ENCODE measurements around the gene DLG3.
"Not testable (repeated sequence)": the region's sequence is repeated elsewhere in the genome, so short reads cannot be mapped to it uniquely, and the experiment has no call there.

The DLG3 gene

GRCh38 chrX:70476934-70477733 lies 32.5 kb downstream of the DLG3 start:
- DNase-seq, result peak; percentile 58 to 71

- DNase-seq, result no peak
These were observed 33.1 kb downstream of the DLG3 start for GRCh38 chrX:70477734-70478075.

- DNase-seq, result no peak
These were observed 34.1 kb downstream of the DLG3 start for GRCh38 chrX:70478526-70479245.

- DNase-seq, result no peak
These were observed 34.7 kb downstream of the DLG3 start for GRCh38 chrX:70479247-70479921.

- DNase-seq, result no peak
These were observed 35.5 kb downstream of the DLG3 start for GRCh38 chrX:70479922-70480659.

DNA sequence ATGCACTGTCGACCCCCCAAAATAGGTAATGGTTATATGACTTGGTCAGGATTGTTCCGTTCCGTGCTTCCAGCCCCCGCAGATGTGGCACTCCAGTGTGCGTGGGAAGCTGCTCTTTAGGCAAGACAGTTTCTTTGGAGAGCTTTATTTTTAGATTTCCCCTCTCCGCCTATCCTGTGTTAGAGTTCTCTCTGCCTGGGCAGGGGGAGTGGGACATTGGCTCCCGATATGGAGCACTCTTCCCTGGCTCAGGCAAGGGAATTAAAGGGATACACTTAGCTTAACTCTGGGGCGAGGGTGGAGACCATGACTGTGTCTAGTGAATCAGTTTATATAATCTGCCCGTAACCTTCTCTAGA lies 36.0 kb downstream of the DLG3 start:
- no peak for DNase-seq

DNA sequence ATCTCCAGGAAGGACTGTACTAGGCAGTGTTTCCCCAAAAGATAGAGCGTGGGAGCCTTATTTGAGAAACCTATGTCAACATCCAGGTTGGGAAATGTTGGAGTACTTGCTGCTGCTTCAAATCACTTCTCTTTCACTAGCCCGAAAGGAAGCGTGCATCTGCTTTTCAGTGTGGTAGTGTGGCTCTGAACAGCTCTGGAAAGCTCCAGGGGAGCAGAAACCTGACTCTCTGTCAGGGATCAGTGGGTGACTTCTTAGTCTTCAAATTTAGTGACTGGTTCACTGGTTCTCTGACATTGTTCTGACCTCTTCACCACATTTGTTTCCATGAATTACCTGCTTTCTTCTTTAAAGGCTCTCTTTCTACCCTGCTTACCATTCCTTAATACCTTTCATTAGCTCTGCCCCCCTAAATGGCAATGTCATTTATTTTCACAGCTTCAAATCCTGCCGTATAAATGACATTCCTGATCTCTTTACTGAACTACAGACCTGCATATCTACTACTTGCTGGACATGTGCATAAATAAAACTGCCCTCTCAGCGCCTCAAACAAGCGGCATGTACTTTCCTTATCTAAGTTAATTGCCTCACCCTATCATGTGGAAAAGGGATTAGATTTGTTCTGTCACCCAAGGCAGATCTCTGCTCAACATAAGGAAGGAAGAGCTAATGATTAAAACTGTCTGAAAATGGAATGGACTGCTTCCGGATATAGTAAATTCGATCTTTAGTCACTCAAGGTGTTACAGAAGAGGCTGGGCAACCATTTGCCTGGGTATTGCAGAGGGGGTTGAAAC lies 37.0 kb downstream of the DLG3 start:
- DNase-seq, result no peak

GRCh38 chrX:70482300-70482699 lies 37.7 kb downstream of the DLG3 start:
- no peak for DNase-seq

DNA sequence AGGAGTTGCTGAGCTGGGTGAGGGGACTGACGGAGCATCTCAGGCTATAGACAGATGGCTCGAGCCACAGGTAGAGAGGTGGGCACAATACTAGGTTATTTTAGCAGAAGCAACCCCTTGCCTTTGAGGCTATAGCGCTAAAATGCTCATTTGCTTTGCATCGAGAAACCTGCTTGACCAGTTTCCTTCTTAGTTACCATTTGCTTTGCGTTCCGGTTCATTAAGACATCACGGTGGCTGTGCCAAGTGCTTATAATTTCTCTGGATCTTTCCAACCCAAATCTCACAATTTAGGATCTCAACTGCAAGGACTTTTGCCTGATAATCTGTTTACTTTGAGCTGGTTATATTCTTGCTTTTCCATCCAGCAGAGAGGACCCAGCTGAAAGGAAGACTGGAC lies 40.8 kb downstream of the DLG3 start:
- peak; percentile 29 to 63 for DNase-seq

DNA sequence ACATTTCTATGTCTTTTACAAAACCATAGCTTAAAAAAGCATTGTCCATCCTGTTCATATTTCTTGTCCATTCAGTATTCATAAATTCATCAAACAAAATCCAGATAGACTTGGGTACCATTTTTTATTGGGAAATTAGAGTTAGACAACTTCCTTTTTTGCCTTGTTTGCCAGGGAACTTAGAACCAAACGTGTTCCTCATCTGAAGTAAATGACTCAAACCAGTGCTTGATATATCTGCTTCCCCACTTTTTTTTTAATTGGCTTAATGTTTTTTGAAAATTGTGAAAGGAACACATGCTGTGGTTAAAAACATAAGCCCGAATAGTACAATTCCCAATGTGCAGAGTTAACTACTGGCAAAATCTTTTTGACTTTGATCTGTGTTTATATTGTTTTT lies 44.2 kb downstream of the DLG3 start:
- DNase-seq, result no peak

DNA sequence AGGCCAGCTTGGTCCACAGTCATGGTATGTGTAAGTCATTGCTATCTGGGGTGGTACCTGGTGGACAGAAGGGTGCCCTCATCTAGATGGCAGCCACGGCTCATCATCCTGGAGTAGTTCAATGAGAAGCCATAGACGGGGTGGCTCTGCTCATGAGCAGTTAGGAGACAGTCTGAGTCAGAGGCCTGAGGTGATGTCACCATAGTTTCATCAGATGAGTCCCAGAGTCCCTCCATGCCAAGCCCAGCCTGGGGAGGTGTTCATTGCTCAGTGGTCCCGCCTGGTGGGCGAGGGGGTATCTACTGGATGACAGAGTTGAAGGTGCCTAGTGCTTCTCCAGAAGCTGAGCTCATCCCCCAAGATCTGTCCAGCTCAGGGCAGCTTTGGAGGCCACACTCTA lies 49.8 kb downstream of the DLG3 start:
- no peak for DNase-seq

DNA sequence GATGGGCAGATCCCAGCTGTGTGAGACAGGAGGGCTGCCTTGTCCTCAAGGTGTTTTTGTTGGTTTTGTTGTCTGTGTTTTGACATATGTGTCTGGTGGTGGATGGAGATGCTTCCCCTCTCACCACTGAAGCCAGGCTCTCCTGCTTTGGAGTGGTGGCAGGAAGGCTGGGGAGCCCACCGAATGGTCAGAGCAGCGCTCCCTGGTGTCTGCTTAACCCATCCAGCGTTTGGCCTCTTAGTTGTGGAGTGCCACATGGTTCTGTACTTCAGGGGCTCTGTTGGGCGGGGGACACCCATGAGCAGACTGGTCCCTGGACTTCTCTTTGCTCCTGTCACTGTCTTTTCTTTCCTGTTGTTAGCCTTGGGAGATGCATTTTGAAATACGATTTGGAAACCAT lies 51.9 kb downstream of the DLG3 start:
- DNase-seq, result no peak

DNA sequence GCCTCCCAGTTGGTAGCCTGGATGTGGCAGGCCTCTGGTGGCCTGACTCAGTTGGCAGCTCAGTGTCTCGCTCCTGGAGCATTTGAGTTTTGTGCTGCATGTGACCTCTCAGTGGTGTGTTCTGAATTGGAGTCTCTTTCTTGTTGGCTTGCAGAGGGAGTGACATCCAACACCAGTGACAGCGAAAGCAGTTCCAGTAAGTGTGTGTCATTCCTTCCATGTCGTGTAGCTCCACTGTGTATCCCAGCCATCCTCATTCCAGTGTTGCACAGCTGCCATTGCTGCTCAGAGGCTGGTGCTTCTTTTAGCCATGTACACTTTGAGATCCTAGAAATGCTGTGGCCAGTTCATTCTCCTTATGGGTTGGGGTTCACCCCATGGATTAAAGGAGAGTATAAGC lies 52.4 kb downstream of the DLG3 start:
- DNase-seq, result no peak

DNA sequence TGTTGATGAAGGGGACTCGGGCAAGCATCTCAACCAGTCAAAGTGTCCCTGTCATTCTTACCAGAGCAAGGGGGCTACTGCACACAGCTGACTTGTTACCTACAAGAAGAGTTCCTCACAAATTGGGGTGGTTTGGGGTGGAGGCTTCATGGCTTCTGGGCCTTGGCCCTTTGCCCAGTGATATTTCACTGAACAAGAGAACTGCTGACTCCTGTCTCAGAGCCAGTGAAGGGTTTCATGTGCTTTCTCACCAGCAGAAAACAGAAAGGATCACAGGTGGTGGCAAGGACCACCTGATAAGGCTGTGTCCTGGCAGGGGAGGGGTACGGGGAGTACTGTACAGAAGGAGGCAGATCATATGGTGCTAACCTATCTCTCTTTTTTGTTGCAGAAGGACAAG lies 53.5 kb downstream of the DLG3 start:
- no peak for DNase-seq

DNA sequence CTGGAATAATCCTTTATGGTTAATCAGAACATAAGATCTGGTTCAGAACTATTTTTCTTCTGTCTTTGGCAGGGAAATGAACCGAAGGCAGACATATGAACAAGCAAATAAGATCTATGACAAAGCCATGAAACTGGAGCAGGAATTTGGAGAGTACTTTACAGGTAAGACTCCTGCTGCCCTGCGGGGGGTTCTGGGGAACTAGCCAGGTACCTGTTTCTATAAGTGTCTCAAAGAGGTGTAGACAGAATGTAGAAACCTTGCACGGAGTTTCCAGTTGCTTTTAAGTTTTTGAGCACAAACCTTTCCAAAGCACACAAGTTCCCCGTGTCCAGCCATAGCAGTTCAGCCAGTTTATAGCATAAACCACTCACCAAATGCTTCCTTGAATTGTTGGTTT lies 56.2 kb downstream of the DLG3 start:
- no peak for DNase-seq

DNA sequence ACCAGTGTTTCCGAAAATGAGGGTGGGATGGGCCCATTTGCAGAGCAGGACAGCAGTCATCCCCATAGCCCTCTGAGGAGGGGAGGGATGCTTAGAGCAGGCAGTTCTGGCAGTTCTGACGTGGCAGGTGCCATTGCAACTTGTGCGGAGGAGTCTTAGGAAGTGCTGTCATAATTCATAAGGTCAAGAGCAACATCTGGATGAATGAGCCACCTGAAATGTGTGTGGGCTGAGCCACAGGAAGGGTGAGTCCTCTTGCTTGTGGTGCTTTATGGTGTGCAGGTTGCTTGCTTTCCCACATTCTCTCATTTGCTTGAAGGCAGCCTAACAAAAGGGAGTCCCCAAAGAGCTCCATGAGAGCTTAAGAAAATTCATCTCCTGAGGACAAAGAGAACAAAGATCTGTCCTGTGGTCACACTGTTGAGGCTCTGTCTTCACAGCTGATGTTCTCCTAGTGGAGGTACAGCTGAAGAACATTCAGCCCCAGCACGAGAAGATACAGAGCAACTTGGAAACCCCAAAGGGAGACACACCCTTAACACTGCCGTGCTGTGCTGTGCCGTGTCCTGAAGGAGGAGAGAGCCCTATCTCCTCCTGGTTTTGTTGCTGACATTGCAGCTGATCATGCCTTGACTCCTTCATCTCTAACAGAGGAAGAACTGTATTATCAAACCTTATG lies 60.3 kb downstream of the DLG3 start:
- no peak for DNase-seq

DNA sequence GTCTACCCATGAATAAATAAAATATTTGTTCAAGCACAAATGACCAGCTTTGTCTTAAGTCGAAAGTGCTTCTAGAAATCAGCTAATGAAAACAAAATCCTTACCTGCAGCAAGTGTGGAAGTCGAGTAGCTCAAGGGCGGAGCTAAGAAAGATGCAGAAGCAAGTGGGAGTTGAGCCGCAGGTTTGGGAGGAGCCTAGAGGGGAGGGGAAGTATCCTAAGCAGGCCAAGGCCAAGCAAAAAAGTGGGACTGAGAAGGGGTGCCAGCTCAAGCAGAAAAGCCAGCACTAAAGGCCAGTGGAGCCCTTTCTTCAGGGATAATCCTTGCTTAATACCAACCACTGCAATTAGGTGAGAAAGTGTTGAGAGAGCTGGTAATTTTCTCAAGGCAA lies 60.8 kb downstream of the DLG3 start:
- DNase-seq, result no peak

DNA sequence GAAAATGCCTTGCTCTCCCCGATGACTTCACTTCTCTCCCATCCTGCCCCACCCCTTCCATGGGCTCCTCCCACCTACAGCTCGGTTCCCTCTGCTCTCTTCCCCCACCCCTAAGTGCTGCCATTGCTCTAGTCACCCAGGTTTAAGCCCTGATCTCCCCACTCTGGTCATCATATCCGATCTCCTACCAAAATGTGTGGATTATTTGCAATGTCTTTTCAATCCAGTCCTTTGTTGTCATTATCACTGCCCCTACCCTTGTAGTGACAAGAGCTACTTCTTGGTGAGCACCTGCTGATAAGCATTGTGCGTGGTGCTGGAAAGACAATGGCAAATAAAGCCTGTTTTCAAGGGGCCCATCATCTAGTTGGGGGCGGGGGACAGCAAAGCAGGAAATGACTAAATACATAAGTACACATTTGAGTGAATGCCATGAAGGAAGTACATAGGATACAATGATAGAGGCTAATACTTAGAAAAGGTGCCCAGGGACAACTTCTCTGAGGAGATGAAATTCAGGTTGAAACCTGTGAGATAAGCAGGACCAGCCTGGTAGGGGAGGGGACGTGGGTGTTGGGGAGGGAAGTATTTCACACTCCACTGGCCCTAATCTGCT lies 63.8 kb downstream of the DLG3 start:
- peak; percentile 13 to 34 for DNase-seq

DNA sequence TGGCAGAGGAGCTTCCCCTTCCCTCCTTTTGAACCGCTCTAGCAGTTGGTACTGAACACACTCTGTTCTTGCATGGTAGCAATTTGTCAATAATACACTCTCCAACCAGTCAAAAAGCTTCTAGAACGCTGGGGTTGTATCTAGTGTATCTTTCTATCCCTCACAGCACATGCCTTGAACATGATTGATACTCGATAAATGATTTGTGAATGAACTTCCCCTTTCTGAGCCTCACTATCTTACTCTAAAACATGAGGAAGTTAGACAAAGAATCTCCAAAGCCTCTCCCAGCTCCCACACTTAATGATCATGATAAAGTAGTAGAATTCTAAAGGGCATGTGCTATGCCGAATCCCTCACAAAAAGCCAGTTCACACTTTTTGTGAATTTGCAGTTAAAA lies 64.4 kb downstream of the DLG3 start:
- no peak for DNase-seq

GRCh38 chrX:70515270-70515669 lies 70.6 kb downstream of the DLG3 start:
- DNase-seq, result not testable (repeated sequence)

- DNase-seq, result not testable (repeated sequence)
These were observed 71.1 kb downstream of the DLG3 start for GRCh38 chrX:70515692-70516091.

GRCh38 chrX:70525733-70526132 lies 81.1 kb downstream of the DLG3 start:
- DNase-seq, result no peak
